Calu3 (cell line): ENCODE results near the gene JAG2. TPM values are rescaled to one million over a fixed set of nuclear protein-coding genes. Genes with fewer than 3 reads are reported as not detected.

Experiments
- BruUV-seq: library from RNA; stranded (reverse); fragments of 400-500 nt; replicated peaks from 2 replicates; lab custom pipeline; 2021; lab: Mats Ljungman, UMichigan
- CTCF ChIA-PET: fragments of 300-600 bp; sonication (Branson Sonifier 250); formaldehyde crosslinking; loops from one replicate; lab custom pipeline; 2022; ENCODE audit warnings: antibody characterized with exemption; lab: Charles Lee
- DNase-seq: peaks from one replicate; pipeline ENCODE4 v3.0.0; 2022
- H3K27ac Mint-ChIP-seq: one replicate; pipeline ENCODE4 v1.8.0; 2022; ENCODE audit warnings: mixed read lengths; ENCODE audit not compliant: unreplicated experiment
- H3K27me3 Mint-ChIP-seq: one replicate; pipeline ENCODE4 v1.8.0; 2022; ENCODE audit warnings: mixed read lengths; ENCODE audit not compliant: unreplicated experiment
- H3K36me3 Mint-ChIP-seq: one replicate; pipeline ENCODE4 v1.8.0; 2022; ENCODE audit warnings: mild to moderate bottlenecking, moderate library complexity, mixed read lengths; ENCODE audit not compliant: insufficient read depth, unreplicated experiment
- H3K4me1 Mint-ChIP-seq: one replicate; pipeline ENCODE4 v1.8.0; 2022; ENCODE audit warnings: mild to moderate bottlenecking, low read depth, mixed read lengths; ENCODE audit not compliant: unreplicated experiment
- H3K4me3 Mint-ChIP-seq: one replicate; pipeline ENCODE4 v1.8.0; 2022; ENCODE audit warnings: mild to moderate bottlenecking, low read depth, moderate library complexity, mixed read lengths; ENCODE audit not compliant: unreplicated experiment
- H3K9me3 Mint-ChIP-seq: one replicate; pipeline ENCODE4 v1.8.0; 2022; ENCODE audit warnings: low read depth, mixed read lengths; ENCODE audit not compliant: unreplicated experiment
- CTCF ChIP-seq: fragments of 200-600 bp; IDR thresholded peaks from one replicate; pipeline ENCODE4 v1.8.0; 2022; ENCODE audit warnings: antibody characterized with exemption; ENCODE audit not compliant: unreplicated experiment
- intact Hi-C: fragments of 100-400 bp; cut with micrococcal nuclease; formaldehyde crosslinking; loops from one replicate; pipeline ENCODE4 v1.10.0; 2022; ENCODE audit not compliant: unreplicated experiment
- total RNA-seq: library from RNA; stranded (reverse); gene quantifications from 2 replicates; pipeline ENCODE4 v1.2.3, GENCODE V29; 2022

JAG2 gene
- total RNA-seq, 1 experiment from 2014 or later = 13.8 TPM

DNA sequence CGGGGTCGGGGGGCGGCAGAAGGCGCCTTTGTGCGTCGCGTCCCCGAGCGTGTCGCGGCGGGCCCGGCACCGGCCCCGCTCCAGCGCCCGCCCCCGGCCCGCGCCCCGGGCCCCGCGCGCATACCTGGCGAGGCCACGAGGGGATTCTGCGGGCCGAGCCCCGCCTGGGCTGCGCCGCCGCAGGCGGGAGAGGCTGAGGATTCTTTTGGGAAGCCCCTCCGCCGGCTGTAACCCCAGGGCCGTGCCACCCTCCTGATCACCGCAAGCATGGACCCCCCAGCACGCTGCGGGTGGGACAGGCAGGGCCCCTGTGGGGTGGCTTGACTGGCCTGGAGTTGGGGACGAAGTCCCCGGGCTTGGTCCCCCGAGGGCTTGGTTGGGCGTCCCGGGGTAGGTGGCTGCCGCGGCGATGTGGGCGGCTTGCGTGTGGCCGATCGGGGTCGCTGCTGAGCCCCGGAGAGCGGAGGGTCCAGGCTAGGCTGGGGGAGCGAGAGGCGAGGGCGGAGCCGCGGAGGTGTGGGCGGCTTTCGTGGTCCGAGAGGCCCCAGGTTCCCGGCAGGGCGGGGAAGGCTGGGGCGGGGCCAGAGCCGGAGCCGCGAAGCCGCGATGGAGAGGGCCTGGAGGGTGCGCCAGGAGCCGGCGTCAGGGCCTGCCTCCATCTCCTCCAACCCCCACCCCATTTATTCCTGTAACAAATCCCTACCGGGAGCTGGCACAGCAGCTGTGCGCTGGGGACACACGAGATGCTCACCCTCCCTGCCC lies 75.0 kb downstream of the JAG2 start:
- intact Hi-C loops = loop anchor here (5.0 to 10.0 kb wide), 3 partner anchors 74 to 261 kb away; partner anchors contain the start of gene JAG2
- Mint-ChIP-seq H3K4me1 (peaks cover 22% of the 10 kb centered on the region), H3K36me3 (peaks cover 37% of the 10 kb centered on the region), H3K27ac (no peak overlapping the region), H3K27me3 (peaks cover 16% of the 10 kb centered on the region), H3K4me3 (peak overlapping the region; percentile 77), H3K9me3 (no peaks in the 10 kb centered on the region)
- DNase-seq = peak; percentile 91
- CTCF ChIA-PET = no interaction called here
- BruUV-seq = no TSS peak
- TF ChIP-seq CTCF = peak; percentile 46

DNA sequence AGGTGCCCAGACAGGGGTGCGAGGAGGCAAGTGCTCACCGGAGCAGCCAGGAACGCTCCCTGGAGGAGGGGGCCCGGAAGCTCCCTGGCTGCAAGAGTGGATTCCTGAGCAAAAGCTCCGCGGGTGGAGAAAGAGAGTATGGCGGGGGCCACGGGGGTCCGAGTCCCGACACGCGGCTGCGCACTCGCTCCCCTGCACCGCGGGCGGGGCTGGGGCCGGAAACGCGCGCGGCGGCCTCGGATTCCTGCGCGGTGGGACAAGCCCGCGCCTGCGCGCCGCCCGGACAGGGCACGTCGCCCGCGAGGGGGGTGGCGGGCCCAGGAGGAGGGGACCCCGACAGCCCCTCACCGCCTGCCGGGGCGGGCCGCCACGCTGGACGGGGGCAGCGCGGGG lies 75.5 kb downstream of the JAG2 start:
- Mint-ChIP-seq H3K27me3 (peaks cover 16% of the 10 kb centered on the region), H3K27ac (peak overlapping the region; percentile 77), H3K9me3 (no peaks in the 10 kb centered on the region), H3K4me3 (peak overlapping the region; percentile 77), H3K36me3 (peaks cover 41% of the 10 kb centered on the region), H3K4me1 (peaks cover 22% of the 10 kb centered on the region)
- no peak for TF ChIP-seq CTCF
- CTCF ChIA-PET = no interaction called here
- peak; percentile 56 for DNase-seq
- BruUV-seq = no TSS peak
- intact Hi-C loops = loop anchor here (5.0 to 10.0 kb wide), 3 partner anchors 74 to 262 kb away; partner anchors contain the start of gene JAG2

GRCh38 chr14:105092171-105093037 lies 76.2 kb downstream of the JAG2 start:
- DNase-seq = no peak
- BruUV-seq = no TSS peak
- peak overlapping the region; percentile 77 for H3K4me3 Mint-ChIP-seq
- CTCF ChIA-PET = interaction anchor here (0.6 to 2.7 kb wide), 5 partner anchors 12 to 222 kb away, joined by 3 to 8 read pairs (median 3); partner anchors contain the start of genes JAG2 and PACS2
- TF ChIP-seq CTCF = no peak
- peak overlapping the region; percentile 84 for H3K27ac Mint-ChIP-seq
- H3K4me1 Mint-ChIP-seq = peaks cover 22% of the 10 kb centered on the region
- H3K27me3 Mint-ChIP-seq = peaks cover 16% of the 10 kb centered on the region
- intact Hi-C loops = loop anchor here (5.0 to 10.0 kb wide), 3 partner anchors 75 to 262 kb away; partner anchors contain the start of gene JAG2
- H3K36me3 Mint-ChIP-seq = peaks cover 41% of the 10 kb centered on the region
- no peaks in the 10 kb centered on the region for H3K9me3 Mint-ChIP-seq

- peak overlapping the region; percentile 84 for H3K27ac Mint-ChIP-seq
- peak overlapping the region; percentile 77 for H3K4me3 Mint-ChIP-seq
- no peaks in the 10 kb centered on the region for H3K9me3 Mint-ChIP-seq
- H3K36me3 Mint-ChIP-seq = peaks cover 48% of the 10 kb centered on the region
- no TSS peak for BruUV-seq
- intact Hi-C loops = loop anchor here (5.0 to 10.0 kb wide), 3 partner anchors 76 to 263 kb away; partner anchors contain the start of gene JAG2
- CTCF ChIA-PET = interaction anchor here (0.6 to 2.7 kb wide), 6 partner anchors 11 to 222 kb away, joined by 3 to 10 read pairs (median 3); partner anchors contain the start of genes JAG2 and PACS2
- H3K27me3 Mint-ChIP-seq = peaks cover 10% of the 10 kb centered on the region
- DNase-seq = peak; percentile 93
- TF ChIP-seq CTCF = no peak
- peaks cover 22% of the 10 kb centered on the region for H3K4me1 Mint-ChIP-seq
Observed at GRCh38 chr14:105091517-105092170, 76.9 kb downstream of the JAG2 start.
